ENCODE measurements around the gene CPNE4. TPM values are rescaled to one million over a fixed set of nuclear protein-coding genes. Genes with fewer than 3 reads are reported as not detected.

Gene CPNE4
- total RNA-seq, 1 experiment from 2014 or later, result 0.41 TPM

- Mint-ChIP-seq H3K4me3 (ENCODE audit: unreplicated experiment) (peak overlapping the region; percentile 23), H3K27me3 (ENCODE audit: insufficient read depth, unreplicated experiment) (no peaks in the 10 kb centered on the region), H3K27ac (ENCODE audit: unreplicated experiment) (peak overlapping the region; percentile 59), H3K9me3 (ENCODE audit: unreplicated experiment) (peaks cover 29% of the 10 kb centered on the region), H3K36me3 (ENCODE audit: insufficient read depth, unreplicated experiment) (peaks cover 6% of the 10 kb centered on the region), H3K4me1 (ENCODE audit: low read depth, unreplicated experiment) (peaks cover 37% of the 10 kb centered on the region)
- intact Hi-C loops (cut with micrococcal nuclease; ENCODE audit: unreplicated experiment), result no loop called here
- H3K27me3 ChIP-seq (replicated peaks; ENCODE audit: control insufficient read depth, insufficient read depth, low read length), result no peaks in the 10 kb centered on the region
- no TSS peak for BruUV-seq (replicated peaks)
- peak in 1 of 2 experiments; percentile 32 for DNase-seq
- no peaks in the 10 kb centered on the region for H3K36me3 ChIP-seq (ENCODE audit: control insufficient read depth, insufficient read depth, low read length)
- H3K9me3 ChIP-seq, result peaks cover 4% of the 10 kb centered on the region; the same call in 1 of the 2 replicates
- no peak for TF ChIP-seq CTCF (IDR thresholded peaks at IDR 0.05; ENCODE audit: insufficient read depth in 1 of 2, low read depth in 1 of 2, low read length in 1 of 2, severe bottlenecking in 1 of 2, unreplicated experiment in 1 of 2)
- peaks cover 24% of the 10 kb centered on the region for H3K4me1 ChIP-seq
- POLR2A ChIA-PET, result no interaction called here
- H3K4me3 ChIP-seq (ENCODE audit: low read depth, low read length), result no peak overlapping the region
- CTCF ChIA-PET, result interaction anchor here (0.6 to 1.2 kb wide), 2 partner anchors 9 to 54 kb away, joined by 3 read pairs; no protein-coding TSS in a partner anchor
These were observed 76.8 kb downstream of the CPNE4 start for GRCh38 chr3:131957980-131958379.

GRCh38 chr3:131957511-131957910, 77.3 kb downstream of the CPNE4 start:
- Mint-ChIP-seq H3K27ac (ENCODE audit: unreplicated experiment) (peak overlapping the region; percentile 59), H3K4me3 (ENCODE audit: unreplicated experiment) (peak overlapping the region; percentile 23), H3K4me1 (ENCODE audit: low read depth, unreplicated experiment) (peaks cover 37% of the 10 kb centered on the region), H3K9me3 (ENCODE audit: unreplicated experiment) (peaks cover 29% of the 10 kb centered on the region), H3K36me3 (ENCODE audit: insufficient read depth, unreplicated experiment) (peaks cover 6% of the 10 kb centered on the region), H3K27me3 (ENCODE audit: insufficient read depth, unreplicated experiment) (no peaks in the 10 kb centered on the region)
- no peak for TF ChIP-seq CTCF (IDR thresholded peaks at IDR 0.05; ENCODE audit: insufficient read depth in 1 of 2, low read depth in 1 of 2, low read length in 1 of 2, severe bottlenecking in 1 of 2, unreplicated experiment in 1 of 2)
- no peak overlapping the region for H3K4me3 ChIP-seq (ENCODE audit: low read depth, low read length)
- H3K9me3 ChIP-seq, result peaks cover 4% of the 10 kb centered on the region; the same call in 1 of the 2 replicates
- DNase-seq, result no peak
- no TSS peak for BruUV-seq (replicated peaks)
- POLR2A ChIA-PET, result no interaction called here
- H3K27me3 ChIP-seq (replicated peaks; ENCODE audit: control insufficient read depth, insufficient read depth, low read length), result no peaks in the 10 kb centered on the region
- intact Hi-C loops (cut with micrococcal nuclease; ENCODE audit: unreplicated experiment), result no loop called here
- no peaks in the 10 kb centered on the region for H3K36me3 ChIP-seq (ENCODE audit: control insufficient read depth, insufficient read depth, low read length)
- H3K4me1 ChIP-seq, result peaks cover 24% of the 10 kb centered on the region
- CTCF ChIA-PET, result interaction anchor here (0.6 to 1.2 kb wide), 2 partner anchors 9 to 53 kb away, joined by 3 read pairs; no protein-coding TSS in a partner anchor

GRCh38 chr3:131948806-131949205, 86.0 kb downstream of the CPNE4 start:
- no peak overlapping the region for H3K27ac Mint-ChIP-seq (ENCODE audit: unreplicated experiment)
- POLR2A ChIA-PET, result no interaction called here
- H3K27me3 Mint-ChIP-seq (ENCODE audit: insufficient read depth, unreplicated experiment), result no peaks in the 10 kb centered on the region
- Histone ChIP-seq H3K27me3 (replicated peaks; ENCODE audit: control insufficient read depth, insufficient read depth, low read length) (no peaks in the 10 kb centered on the region), H3K36me3 (ENCODE audit: control insufficient read depth, insufficient read depth, low read length) (no peaks in the 10 kb centered on the region), H3K4me1 (peaks cover 15% of the 10 kb centered on the region), H3K4me3 (ENCODE audit: low read depth, low read length) (no peak overlapping the region), H3K9me3 (no peaks in the 10 kb centered on the region)
- TF ChIP-seq CTCF (IDR thresholded peaks at IDR 0.05; ENCODE audit: insufficient read depth in 1 of 2, low read depth in 1 of 2, low read length in 1 of 2, severe bottlenecking in 1 of 2, unreplicated experiment in 1 of 2), result no peak
- no TSS peak for BruUV-seq (replicated peaks)
- no peaks in the 10 kb centered on the region for H3K36me3 Mint-ChIP-seq (ENCODE audit: insufficient read depth, unreplicated experiment)
- H3K4me1 Mint-ChIP-seq (ENCODE audit: low read depth, unreplicated experiment), result peaks cover 7% of the 10 kb centered on the region
- intact Hi-C loops (cut with micrococcal nuclease; ENCODE audit: unreplicated experiment), result no loop called here
- CTCF ChIA-PET, result interaction anchor here (1.1 kb wide), 1 partner anchor 9 kb away, joined by 3 read pairs; no protein-coding TSS in a partner anchor
- no peak overlapping the region for H3K4me3 Mint-ChIP-seq (ENCODE audit: unreplicated experiment)
- peak; percentile 13 to 31 for DNase-seq
- no peaks in the 10 kb centered on the region for H3K9me3 Mint-ChIP-seq (ENCODE audit: unreplicated experiment)
